Natural killer cell (primary cell): ENCODE measurements around the gene PSMD8. TPM values are rescaled to one million over a fixed set of nuclear protein-coding genes. Genes with fewer than 3 reads are reported as not detected.
"Not testable (repeated sequence)": the region's sequence is repeated elsewhere in the genome, so short reads cannot be mapped to it uniquely, and the experiment has no call there.

Experiments used
- ATAC-seq, 3 donors: fragments of 150-1000 bp in 2 of 3; fragments of 200-7000 bp in 1 of 3; cut with Tn5 transposase; 1 replicate in 1 of 3; 2 replicates in 2 of 3; pipeline ENCODE4 v1.10.0; 2021; ENCODE audit warnings: mild to moderate bottlenecking in 2 of 3, moderate library complexity in 2 of 3
- DNase-seq, 2 donors: peaks; one replicate each; pipeline versions ENCODE4 v3.0.0 to v3.0.0-alpha.2; 2013 to 2021; ENCODE audit warnings: mixed read lengths in 1 of 2
- H3K27ac ChIP-seq: one replicate; pipeline ENCODE4 v1.5.1; 2013; ENCODE audit warnings: mild to moderate bottlenecking, low read length
- H3K27me3 ChIP-seq: one replicate; pipeline ENCODE4 v1.6.1; 2013; ENCODE audit warnings: low read length; ENCODE audit not compliant: control insufficient read depth, insufficient read depth
- H3K36me3 ChIP-seq: one replicate; pipeline ENCODE4 v1.6.1; 2013; ENCODE audit warnings: low read length; ENCODE audit not compliant: control insufficient read depth, insufficient read depth
- H3K4me1 ChIP-seq: one replicate; pipeline ENCODE4 v1.6.1; 2013; ENCODE audit warnings: low read length; ENCODE audit not compliant: control insufficient read depth, insufficient read depth
- H3K4me3 ChIP-seq: one replicate; pipeline ENCODE4 v1.5.1; 2013; ENCODE audit warnings: low read length
- H3K9me3 ChIP-seq: one replicate; pipeline ENCODE4 v1.6.1; 2013; ENCODE audit warnings: low read length; ENCODE audit not compliant: control insufficient read depth, insufficient read depth
- H3K27ac Mint-ChIP-seq, 2 donors: one replicate each; pipeline ENCODE4 v1.8.0; 2022; ENCODE audit warnings: mild to moderate bottlenecking in 2 of 2, mixed read lengths in 2 of 2, moderate library complexity in 1 of 2
- H3K27me3 Mint-ChIP-seq, 2 donors: one replicate each; pipeline ENCODE4 v1.8.0; 2022; ENCODE audit warnings: low read depth in 2 of 2, mixed read lengths in 2 of 2
- H3K36me3 Mint-ChIP-seq: one replicate; pipeline ENCODE4 v1.8.0; 2022; ENCODE audit warnings: mixed read lengths
- H3K4me1 Mint-ChIP-seq, 2 donors: one replicate each; pipeline ENCODE4 v1.8.0; 2022; ENCODE audit warnings: mixed read lengths in 2 of 2
- H3K4me3 Mint-ChIP-seq: one replicate; pipeline ENCODE4 v1.8.0; 2022; ENCODE audit warnings: mild to moderate bottlenecking, moderate library complexity, mixed read lengths
- H3K9me3 Mint-ChIP-seq, 2 donors: one replicate each; pipeline ENCODE4 v1.8.0; 2022; ENCODE audit warnings: mixed read lengths in 2 of 2
- WGBS: methylation state at CpG from one replicate; pipeline ENCODE4 v1.1.7; 2013; ENCODE audit warnings: missing lambda C conversion rate; ENCODE audit not compliant: insufficient coverage; 5-methylcytosine and 5-hydroxymethylcytosine counted together
- intact Hi-C: fragments of 100-400 bp; cut with micrococcal nuclease; formaldehyde crosslinking; loops from one replicate; pipeline ENCODE4 v1.14.2; 2022
- total RNA-seq, 4 donors: library from RNA; stranded (reverse); fragments of 120-200 nt in 1 of 4; gene quantifications; one replicate each; pipeline versions ENCODE4 v1.2.3 to v1.2.4, GENCODE V29; 2013 to 2022
- TF ChIP-seq, protein P1 (sequence below): fragments of 200-600 bp; IDR thresholded peaks from one replicate; pipeline ENCODE4 v1.8.0; 2022; ENCODE audit warnings: antibody characterized with exemption

PSMD8 gene
- total RNA-seq, 3 donors from 2014 or later (not counting 1 experiment from before 2014, with no cell fraction given): 109 to 115 (median 109) TPM

DNA sequence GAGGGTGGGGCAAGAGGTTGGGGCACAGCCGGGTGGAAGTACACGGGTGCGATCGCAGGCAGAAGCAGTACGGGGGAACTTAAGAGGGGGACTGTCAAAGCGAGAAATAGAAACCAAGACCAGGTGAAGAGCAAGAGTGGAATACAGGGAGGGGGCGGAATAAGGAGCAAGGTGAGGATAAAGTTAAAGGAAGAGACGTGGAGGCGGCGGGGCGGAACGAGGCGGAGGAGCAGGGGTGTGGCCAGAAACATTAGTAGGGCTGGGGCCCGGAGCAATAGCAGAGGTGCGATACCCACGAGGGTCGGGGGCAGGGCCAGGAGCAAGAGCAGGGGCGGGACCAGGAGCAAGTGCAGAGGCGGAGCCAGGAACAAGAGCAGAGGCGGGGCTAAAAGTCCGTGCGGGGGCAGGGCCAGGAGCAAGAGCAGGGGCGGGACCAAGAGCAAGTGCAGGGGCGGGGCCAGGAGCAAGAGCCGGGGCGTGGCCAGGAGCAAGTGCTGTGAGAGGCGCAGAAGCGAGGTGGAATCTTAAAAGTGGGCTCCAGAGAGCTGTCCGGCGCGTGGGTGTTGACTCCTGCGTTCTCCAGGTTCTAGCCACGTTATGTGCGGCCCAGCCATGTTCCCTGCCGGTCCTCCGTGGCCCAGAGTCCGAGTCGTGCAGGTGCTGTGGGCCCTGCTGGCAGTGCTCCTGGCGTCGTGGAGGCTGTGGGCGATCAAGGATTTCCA, 37.6 kb upstream of the PSMD8 start:
- Mint-ChIP-seq H3K36me3 (no peaks in the 10 kb centered on the region), H3K9me3 (no peaks in the 10 kb centered on the region), H3K27me3 (no peaks in the 10 kb centered on the region), H3K27ac (peak overlapping the region; percentile 99), H3K4me3 (peak overlapping the region; percentile 99), H3K4me1 (peaks cover 18 to 36% of the 10 kb centered on the region in 2 donors)
- Histone ChIP-seq H3K9me3 (no peaks in the 10 kb centered on the region), H3K27me3 (no peaks in the 10 kb centered on the region), H3K4me3 (peak overlapping the region; percentile 66), H3K27ac (peak overlapping the region; percentile 86), H3K36me3 (peaks cover 4% of the 10 kb centered on the region), H3K4me1 (peaks cover 16% of the 10 kb centered on the region)
- intact Hi-C loops: loop anchor here (1.0 to 10.0 kb wide), 2 partner anchors 429 to 1022 kb away; partner anchors contain the start of gene SIPA1L3
- TF ChIP-seq, protein P1, sequence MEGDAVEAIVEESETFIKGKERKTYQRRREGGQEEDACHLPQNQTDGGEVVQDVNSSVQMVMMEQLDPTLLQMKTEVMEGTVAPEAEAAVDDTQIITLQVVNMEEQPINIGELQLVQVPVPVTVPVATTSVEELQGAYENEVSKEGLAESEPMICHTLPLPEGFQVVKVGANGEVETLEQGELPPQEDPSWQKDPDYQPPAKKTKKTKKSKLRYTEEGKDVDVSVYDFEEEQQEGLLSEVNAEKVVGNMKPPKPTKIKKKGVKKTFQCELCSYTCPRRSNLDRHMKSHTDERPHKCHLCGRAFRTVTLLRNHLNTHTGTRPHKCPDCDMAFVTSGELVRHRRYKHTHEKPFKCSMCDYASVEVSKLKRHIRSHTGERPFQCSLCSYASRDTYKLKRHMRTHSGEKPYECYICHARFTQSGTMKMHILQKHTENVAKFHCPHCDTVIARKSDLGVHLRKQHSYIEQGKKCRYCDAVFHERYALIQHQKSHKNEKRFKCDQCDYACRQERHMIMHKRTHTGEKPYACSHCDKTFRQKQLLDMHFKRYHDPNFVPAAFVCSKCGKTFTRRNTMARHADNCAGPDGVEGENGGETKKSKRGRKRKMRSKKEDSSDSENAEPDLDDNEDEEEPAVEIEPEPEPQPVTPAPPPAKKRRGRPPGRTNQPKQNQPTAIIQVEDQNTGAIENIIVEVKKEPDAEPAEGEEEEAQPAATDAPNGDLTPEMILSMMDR: no peak
- ATAC-seq (peak; percentile 71 to 84 (median 71)), DNase-seq (peak; percentile 92 to 98)
- 5% methylated on average over 41 of the region's 41 CpGs for WGBS

DNA sequence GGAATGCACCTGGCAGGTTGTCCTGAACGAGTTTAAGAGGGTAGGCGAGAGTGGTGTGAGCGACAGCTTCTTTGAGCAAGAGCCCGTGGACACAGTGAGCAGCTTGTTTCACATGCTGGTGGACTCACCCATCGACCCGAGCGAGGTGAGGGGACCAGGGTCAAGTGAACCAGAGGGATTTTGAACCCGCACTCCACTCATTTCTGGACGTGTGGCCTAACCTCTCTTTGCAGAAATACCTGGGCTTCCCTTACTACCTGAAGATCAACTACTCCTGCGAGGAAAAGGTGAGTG, 37.1 kb upstream of the PSMD8 start:
- ATAC-seq (no peak), DNase-seq (no peak)
- H3K9me3 Mint-ChIP-seq: no peaks in the 10 kb centered on the region
- H3K36me3 Mint-ChIP-seq: no peaks in the 10 kb centered on the region
- peak overlapping the region; percentile 99 for H3K4me3 Mint-ChIP-seq
- peak overlapping the region; percentile 66 for H3K4me3 ChIP-seq
- H3K27me3 ChIP-seq: no peaks in the 10 kb centered on the region
- TF ChIP-seq, protein P1: no peak
- 71% methylated on average over 10 of the region's 10 CpGs for WGBS
- peaks cover 16% of the 10 kb centered on the region for H3K4me1 ChIP-seq
- intact Hi-C loops: loop anchor here (10.0 kb wide), 1 partner anchor 1023 kb away; no protein-coding TSS in a partner anchor
- H3K27me3 Mint-ChIP-seq: no peaks in the 10 kb centered on the region
- peaks cover 4% of the 10 kb centered on the region for H3K36me3 ChIP-seq
- H3K27ac ChIP-seq: peak overlapping the region; percentile 33
- no peaks in the 10 kb centered on the region for H3K9me3 ChIP-seq
- H3K27ac Mint-ChIP-seq: peak overlapping the region; percentile 99
- peaks cover 18 to 36% of the 10 kb centered on the region in 2 donors for H3K4me1 Mint-ChIP-seq

DNA sequence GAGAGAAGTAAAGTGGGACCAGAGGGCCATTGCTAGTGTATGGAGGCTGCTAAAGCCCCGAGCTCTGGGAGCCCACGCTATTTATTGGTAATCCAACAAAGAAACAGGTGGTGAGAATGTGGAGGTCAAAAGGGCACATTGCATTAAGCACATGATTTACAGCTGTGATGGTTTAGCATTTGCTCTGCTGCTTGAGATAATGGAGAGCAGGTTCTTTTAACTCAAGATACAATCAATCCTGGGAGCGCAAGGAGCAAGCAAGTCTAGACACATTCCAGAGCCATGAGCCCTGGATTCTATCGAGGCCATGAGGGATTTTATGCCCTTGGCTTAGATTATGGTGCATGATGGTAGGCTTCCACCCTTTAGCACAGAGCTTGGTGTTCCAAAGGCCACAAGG, 35.4 kb upstream of the PSMD8 start:
- H3K4me1 Mint-ChIP-seq: peaks cover 18 to 41% of the 10 kb centered on the region in 2 donors
- H3K9me3 ChIP-seq, H3K27ac Mint-ChIP-seq, H3K9me3 Mint-ChIP-seq, H3K27me3 ChIP-seq, ATAC-seq, DNase-seq, H3K4me3 ChIP-seq, H3K36me3 Mint-ChIP-seq, H3K27me3 Mint-ChIP-seq, H3K36me3 ChIP-seq, H3K27ac ChIP-seq: not testable (repeated sequence)
- intact Hi-C loops: loop anchor here (10.0 kb wide), 1 partner anchor 1024 kb away; no protein-coding TSS in a partner anchor
- H3K4me1 ChIP-seq: peaks cover 16% of the 10 kb centered on the region
- H3K4me3 Mint-ChIP-seq: peak overlapping the region; percentile 49
- 98% methylated on average over 3 of the region's 4 CpGs for WGBS

DNA sequence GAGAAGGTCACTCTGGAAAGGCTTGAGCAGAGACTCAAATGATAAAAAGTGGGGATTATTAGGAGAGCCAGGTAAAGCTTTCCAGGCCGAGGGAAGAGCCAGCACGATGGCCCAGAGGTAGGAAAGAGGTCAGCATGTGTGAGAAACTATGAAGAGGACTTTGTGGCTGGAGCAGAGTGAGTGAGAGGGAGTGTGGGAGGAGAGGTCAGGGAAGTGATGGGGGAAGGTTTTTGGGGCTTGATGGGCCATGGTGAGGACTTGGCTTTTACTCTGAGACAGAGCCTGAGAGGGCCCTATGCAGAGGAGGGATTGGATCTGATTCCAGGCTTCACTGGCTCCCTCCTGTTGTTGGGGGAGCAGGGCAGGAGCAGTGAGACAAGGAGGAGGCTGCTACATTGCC, 33.4 kb upstream of the PSMD8 start:
- H3K27me3 Mint-ChIP-seq: no peaks in the 10 kb centered on the region
- H3K4me1 Mint-ChIP-seq: peaks cover 18 to 35% of the 10 kb centered on the region in 2 donors
- peaks cover 4% of the 10 kb centered on the region for H3K36me3 ChIP-seq
- WGBS: 95% methylated on average over 2 of the region's 2 CpGs
- H3K4me1 ChIP-seq: peaks cover 11% of the 10 kb centered on the region
- H3K9me3 ChIP-seq: no peaks in the 10 kb centered on the region
- H3K36me3 Mint-ChIP-seq: no peaks in the 10 kb centered on the region
- TF ChIP-seq, protein P1: no peak
- peak overlapping the region in 1 of 2 donors; percentile 15 for H3K27ac Mint-ChIP-seq
- no peak overlapping the region for H3K4me3 ChIP-seq
- no peak overlapping the region for H3K4me3 Mint-ChIP-seq
- ATAC-seq: no peak
- no peak overlapping the region for H3K27ac ChIP-seq
- no peak for DNase-seq
- H3K9me3 Mint-ChIP-seq: no peaks in the 10 kb centered on the region
- intact Hi-C loops: no loop called here
- H3K27me3 ChIP-seq: no peaks in the 10 kb centered on the region
